A673 (cell line): ENCODE results near the gene PMEL. TPM values are rescaled to one million over a fixed set of nuclear protein-coding genes. Genes with fewer than 3 reads are reported as not detected.
"Not testable (repeated sequence)": the region's sequence is repeated elsewhere in the genome, so short reads cannot be mapped to it uniquely, and the experiment has no call there.

Experiments used
- BruUV-seq: library from RNA; stranded (reverse); fragments of 400-500 nt; replicated peaks from 2 replicates; lab custom pipeline; 2021; lab: Mats Ljungman, UMichigan
- CTCF ChIA-PET: fragments of 300-600 bp; sonication (Branson Sonifier 250); formaldehyde crosslinking; loops from one replicate; lab custom pipeline; 2022; ENCODE audit warnings: antibody characterized with exemption; lab: Charles Lee
- POLR2A ChIA-PET: fragments of 300-600 bp; sonication (Branson Sonifier 250); formaldehyde crosslinking; loops from one replicate; lab custom pipeline; 2022; ENCODE audit warnings: antibody characterized with exemption; ENCODE audit not compliant: low non-redundant PET; lab: Charles Lee
- DNase-seq: peaks from one replicate; pipeline ENCODE4 v3.0.0-alpha.2; 2015; ENCODE audit warnings: low spot score
- H3K27ac ChIP-seq: fragments of 200-600 bp; sonication (generic); 2 replicates; pipeline ENCODE4 v1.5.1; 2016; ENCODE audit warnings: mixed run types, low read depth, mild to moderate bottlenecking, mixed read lengths, antibody characterized with exemption, low read length; ENCODE audit not compliant: poor library complexity, severe bottlenecking
- H3K27me3 ChIP-seq: fragments of 200-600 bp; sonication (generic); replicated peaks from 2 replicates; pipeline ENCODE4 v1.6.1; 2017; ENCODE audit warnings: mixed run types, low read depth, mild to moderate bottlenecking, mixed read lengths, antibody characterized with exemption, low read length; ENCODE audit not compliant: insufficient read depth, poor library complexity
- H3K36me3 ChIP-seq: fragments of 200-600 bp; sonication (generic); 2 replicates; pipeline ENCODE4 v1.6.1; 2016; ENCODE audit warnings: mixed run types, mild to moderate bottlenecking, mixed read lengths, antibody characterized with exemption, low read length; ENCODE audit not compliant: insufficient read depth, poor library complexity, severe bottlenecking
- H3K4me1 ChIP-seq: fragments of 200-600 bp; sonication (generic); 2 replicates; pipeline ENCODE4 v1.6.1; 2017; ENCODE audit warnings: mixed run types, mild to moderate bottlenecking, mixed read lengths, antibody characterized with exemption, low read length; ENCODE audit not compliant: insufficient read depth, poor library complexity, severe bottlenecking
- H3K4me3 ChIP-seq: fragments of 200-600 bp; sonication (generic); 2 replicates; pipeline ENCODE4 v1.5.1; 2016; ENCODE audit warnings: low read depth, mixed run types, mild to moderate bottlenecking, mixed read lengths, low read length; ENCODE audit not compliant: poor library complexity, severe bottlenecking
- H3K9me3 ChIP-seq: fragments of 200-600 bp; sonication (generic); 2 replicates; pipeline ENCODE4 v1.6.1; 2016; ENCODE audit warnings: mixed run types, low read depth, mild to moderate bottlenecking, mixed read lengths, antibody characterized with exemption, low read length; ENCODE audit not compliant: poor library complexity, severe bottlenecking
- EZH2 ChIP-seq: fragments of 200-600 bp; sonication (generic); IDR thresholded peaks from 2 replicates; pipeline ENCODE4 v1.6.1; 2017; ENCODE audit warnings: borderline replicate concordance, low read depth, mild to moderate bottlenecking, mixed read lengths, antibody characterized with exemption, low read length; ENCODE audit not compliant: poor library complexity, severe bottlenecking
- intact Hi-C: fragments of 100-400 bp; cut with micrococcal nuclease; formaldehyde crosslinking; loops from one replicate; pipeline ENCODE4 v1.10.0; 2022; ENCODE audit not compliant: unreplicated experiment
- total RNA-seq: library from RNA; stranded (reverse); gene quantifications from 2 replicates; pipeline ENCODE4 v1.2.3, GENCODE V29; 2021
- TF ChIP-seq, protein P1 (sequence below): fragments of 300-800, 200-600 bp; sonication (generic); conservative IDR thresholded peaks from 2 replicates; pipeline ENCODE4 v1.5.1; 2017; ENCODE audit warnings: low read depth, mild to moderate bottlenecking, antibody characterized with exemption, low read length, moderate library complexity, mixed read lengths

The PMEL gene
- total RNA-seq, 1 experiment from 2014 or later: 1.2 TPM

DNA sequence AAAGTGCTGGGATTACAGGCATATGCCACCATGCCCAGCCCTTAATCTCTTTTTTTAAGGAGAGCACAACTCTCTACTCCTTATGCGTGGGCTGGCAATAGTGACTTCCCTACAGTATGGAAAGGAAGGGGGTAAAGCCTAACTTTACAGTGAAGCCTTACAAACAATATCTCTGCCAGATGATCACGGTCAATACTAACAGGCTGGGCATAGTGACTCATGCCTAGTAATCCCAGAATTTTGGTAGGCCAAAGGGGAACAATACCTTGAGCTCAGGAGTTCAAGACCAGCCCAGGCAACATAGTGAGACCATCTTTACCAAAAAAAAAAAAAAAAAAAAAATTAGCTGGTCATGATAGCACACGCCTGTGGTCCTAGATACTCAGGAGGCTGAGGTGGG is 43.7 kb downstream of the PMEL start:
- intact Hi-C loops: no loop called here
- Histone ChIP-seq H3K36me3 (peaks cover 5% of the 10 kb centered on the region), H3K27ac (no peak overlapping the region), H3K27me3 (no peaks in the 10 kb centered on the region), H3K4me1 (peaks cover 8% of the 10 kb centered on the region), H3K4me3 (no peak overlapping the region), H3K9me3 (no peaks in the 10 kb centered on the region)
- no peak for DNase-seq
- ChIA-PET CTCF (interaction anchor here (0.6 kb wide), 1 partner anchor 36 kb away, joined by 4 read pairs; no protein-coding TSS in a partner anchor), POLR2A (no interaction called here)
- no peak for TF ChIP-seq EZH2
- no TSS peak for BruUV-seq

DNA sequence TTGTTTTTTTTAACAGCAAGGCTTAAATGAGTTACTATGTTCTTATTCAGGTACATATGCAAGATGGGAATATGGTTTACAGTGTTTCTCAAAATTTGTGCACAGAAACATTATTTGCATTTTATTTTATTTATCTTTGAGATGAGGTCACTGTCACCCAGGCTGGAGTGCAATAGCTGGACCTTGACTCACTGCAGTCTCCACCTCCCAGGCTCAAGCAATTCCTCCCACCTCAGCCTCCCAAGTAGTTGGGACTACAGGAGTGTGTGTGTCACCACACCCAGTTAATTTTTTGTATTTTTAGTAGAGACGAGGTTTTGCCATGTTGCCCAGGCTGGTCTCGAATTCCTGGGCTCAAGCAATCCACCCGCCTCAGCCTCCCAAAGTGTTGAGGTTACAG is 46.8 kb downstream of the PMEL start:
- H3K4me3 ChIP-seq, BruUV-seq, H3K4me1 ChIP-seq, H3K27me3 ChIP-seq, POLR2A ChIA-PET, H3K27ac ChIP-seq, H3K9me3 ChIP-seq, intact Hi-C loops, CTCF ChIA-PET, H3K36me3 ChIP-seq, DNase-seq: not testable (repeated sequence)

DNA sequence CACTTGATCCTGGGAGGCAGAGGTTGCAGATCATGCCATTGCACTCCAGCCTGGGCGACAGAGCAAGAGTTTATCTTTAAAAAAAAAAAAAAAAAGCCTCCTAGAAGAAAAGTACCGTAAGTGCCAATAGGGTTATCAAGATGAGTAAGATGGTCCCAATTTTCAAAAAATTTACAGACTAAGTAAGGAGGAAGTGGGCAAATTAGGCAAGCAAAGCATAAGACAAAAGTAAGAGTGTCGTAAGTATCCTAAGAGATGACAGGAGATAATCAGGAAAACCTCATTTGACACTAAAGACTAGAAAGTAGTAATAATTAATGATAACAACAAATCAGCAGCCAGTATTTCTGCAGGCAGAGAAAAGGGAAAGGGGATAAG is 50.4 kb downstream of the PMEL start:
- Histone ChIP-seq H3K4me3 (no peak overlapping the region), H3K4me1 (peaks cover 6% of the 10 kb centered on the region), H3K36me3 (no peaks in the 10 kb centered on the region), H3K27ac (no peak overlapping the region), H3K27me3 (no peaks in the 10 kb centered on the region), H3K9me3 (no peaks in the 10 kb centered on the region)
- ChIA-PET CTCF (interaction anchor here (0.6 kb wide), 1 partner anchor 11 kb away, joined by 3 read pairs; no protein-coding TSS in a partner anchor), POLR2A (no interaction called here)
- TF ChIP-seq EZH2: no peak
- TF ChIP-seq, protein P1, sequence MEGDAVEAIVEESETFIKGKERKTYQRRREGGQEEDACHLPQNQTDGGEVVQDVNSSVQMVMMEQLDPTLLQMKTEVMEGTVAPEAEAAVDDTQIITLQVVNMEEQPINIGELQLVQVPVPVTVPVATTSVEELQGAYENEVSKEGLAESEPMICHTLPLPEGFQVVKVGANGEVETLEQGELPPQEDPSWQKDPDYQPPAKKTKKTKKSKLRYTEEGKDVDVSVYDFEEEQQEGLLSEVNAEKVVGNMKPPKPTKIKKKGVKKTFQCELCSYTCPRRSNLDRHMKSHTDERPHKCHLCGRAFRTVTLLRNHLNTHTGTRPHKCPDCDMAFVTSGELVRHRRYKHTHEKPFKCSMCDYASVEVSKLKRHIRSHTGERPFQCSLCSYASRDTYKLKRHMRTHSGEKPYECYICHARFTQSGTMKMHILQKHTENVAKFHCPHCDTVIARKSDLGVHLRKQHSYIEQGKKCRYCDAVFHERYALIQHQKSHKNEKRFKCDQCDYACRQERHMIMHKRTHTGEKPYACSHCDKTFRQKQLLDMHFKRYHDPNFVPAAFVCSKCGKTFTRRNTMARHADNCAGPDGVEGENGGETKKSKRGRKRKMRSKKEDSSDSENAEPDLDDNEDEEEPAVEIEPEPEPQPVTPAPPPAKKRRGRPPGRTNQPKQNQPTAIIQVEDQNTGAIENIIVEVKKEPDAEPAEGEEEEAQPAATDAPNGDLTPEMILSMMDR: no peak
- no peak for DNase-seq
- intact Hi-C loops: no loop called here
- BruUV-seq: no TSS peak

DNA sequence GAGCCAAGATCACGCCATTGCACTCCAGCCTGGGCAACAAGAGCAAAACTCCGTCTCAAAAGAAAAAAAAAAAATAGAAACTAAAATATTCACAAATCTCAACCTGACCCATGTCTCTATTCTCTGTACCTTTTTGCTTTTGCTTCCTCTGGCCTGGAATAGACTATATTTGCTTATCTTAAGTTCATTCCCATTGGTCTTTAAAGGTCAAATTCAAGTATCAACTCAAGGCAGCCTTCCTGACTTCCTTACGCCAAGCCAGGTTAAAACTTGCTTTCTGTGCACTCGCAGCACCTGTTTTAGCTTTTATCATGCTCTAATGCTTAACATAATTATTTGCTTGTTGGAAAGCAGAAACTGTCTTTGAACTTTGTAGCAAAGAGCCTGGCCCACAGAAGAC is 52.9 kb downstream of the PMEL start:
- Histone ChIP-seq H3K9me3 (no peaks in the 10 kb centered on the region), H3K36me3 (no peaks in the 10 kb centered on the region), H3K27ac (no peak overlapping the region), H3K4me1 (peaks cover 6% of the 10 kb centered on the region), H3K27me3 (no peaks in the 10 kb centered on the region), H3K4me3 (no peak overlapping the region)
- intact Hi-C loops: no loop called here
- no peak for DNase-seq
- ChIA-PET POLR2A (interaction anchor here (0.6 kb wide), 1 partner anchor 179 kb away, joined by 3 read pairs; no protein-coding TSS in a partner anchor), CTCF (no interaction called here)
- no TSS peak for BruUV-seq
- TF ChIP-seq EZH2: no peak
- TF ChIP-seq, protein P1: no peak
